Measurements from ENCODE around the gene LRRK1.

LRRK1 gene, protein sequence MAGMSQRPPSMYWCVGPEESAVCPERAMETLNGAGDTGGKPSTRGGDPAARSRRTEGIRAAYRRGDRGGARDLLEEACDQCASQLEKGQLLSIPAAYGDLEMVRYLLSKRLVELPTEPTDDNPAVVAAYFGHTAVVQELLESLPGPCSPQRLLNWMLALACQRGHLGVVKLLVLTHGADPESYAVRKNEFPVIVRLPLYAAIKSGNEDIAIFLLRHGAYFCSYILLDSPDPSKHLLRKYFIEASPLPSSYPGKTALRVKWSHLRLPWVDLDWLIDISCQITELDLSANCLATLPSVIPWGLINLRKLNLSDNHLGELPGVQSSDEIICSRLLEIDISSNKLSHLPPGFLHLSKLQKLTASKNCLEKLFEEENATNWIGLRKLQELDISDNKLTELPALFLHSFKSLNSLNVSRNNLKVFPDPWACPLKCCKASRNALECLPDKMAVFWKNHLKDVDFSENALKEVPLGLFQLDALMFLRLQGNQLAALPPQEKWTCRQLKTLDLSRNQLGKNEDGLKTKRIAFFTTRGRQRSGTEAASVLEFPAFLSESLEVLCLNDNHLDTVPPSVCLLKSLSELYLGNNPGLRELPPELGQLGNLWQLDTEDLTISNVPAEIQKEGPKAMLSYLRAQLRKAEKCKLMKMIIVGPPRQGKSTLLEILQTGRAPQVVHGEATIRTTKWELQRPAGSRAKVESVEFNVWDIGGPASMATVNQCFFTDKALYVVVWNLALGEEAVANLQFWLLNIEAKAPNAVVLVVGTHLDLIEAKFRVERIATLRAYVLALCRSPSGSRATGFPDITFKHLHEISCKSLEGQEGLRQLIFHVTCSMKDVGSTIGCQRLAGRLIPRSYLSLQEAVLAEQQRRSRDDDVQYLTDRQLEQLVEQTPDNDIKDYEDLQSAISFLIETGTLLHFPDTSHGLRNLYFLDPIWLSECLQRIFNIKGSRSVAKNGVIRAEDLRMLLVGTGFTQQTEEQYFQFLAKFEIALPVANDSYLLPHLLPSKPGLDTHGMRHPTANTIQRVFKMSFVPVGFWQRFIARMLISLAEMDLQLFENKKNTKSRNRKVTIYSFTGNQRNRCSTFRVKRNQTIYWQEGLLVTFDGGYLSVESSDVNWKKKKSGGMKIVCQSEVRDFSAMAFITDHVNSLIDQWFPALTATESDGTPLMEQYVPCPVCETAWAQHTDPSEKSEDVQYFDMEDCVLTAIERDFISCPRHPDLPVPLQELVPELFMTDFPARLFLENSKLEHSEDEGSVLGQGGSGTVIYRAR (N-terminal part only)

DNA sequence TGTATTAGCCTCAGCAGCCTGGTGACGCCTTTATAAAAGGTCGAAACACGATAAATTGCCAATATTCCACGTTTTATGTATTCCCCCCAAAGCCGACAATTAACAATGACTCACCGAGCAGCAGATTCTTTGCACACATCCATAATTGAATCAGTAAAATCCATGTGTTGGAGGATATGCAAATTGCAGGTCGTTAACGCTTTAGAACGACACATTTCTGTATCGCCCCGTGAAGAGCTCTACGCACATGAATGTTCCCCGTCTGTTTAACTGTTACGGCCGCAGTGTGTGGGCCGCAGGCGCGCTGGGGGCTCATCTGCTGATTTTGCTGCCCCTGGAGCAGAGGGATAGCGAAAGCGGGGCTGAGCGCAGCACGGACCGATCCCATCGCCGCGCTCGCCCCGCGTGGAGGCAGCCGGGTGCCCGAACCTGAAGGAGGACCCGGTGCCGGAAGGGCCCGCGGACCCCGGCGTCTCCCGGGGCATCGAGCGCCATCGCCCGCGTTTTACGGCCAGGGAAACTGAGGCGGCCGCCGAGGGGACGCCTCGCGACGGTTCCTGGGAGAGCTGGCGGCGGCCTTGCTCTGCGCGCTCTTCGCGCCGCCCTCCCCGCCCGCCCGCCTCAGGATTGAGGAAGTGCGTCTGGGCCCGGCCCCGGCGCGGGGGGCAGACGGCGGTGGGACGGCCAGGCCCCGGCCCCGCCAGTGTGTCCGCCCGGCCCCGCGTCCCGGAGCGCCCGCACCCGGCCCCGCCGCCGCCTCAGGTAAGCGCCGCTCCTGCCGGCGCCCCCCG is at the start of gene LRRK1:
LRRK1 (plus strand) TSS at position 668 of the 791 bp plus-strand sequence. CDS start 5,276 bp downstream, outside the sequence.
- DNase-seq (ENCODE audit: low read depth), result no peak

- DNase-seq (ENCODE audit: low read depth), result no peak
These were observed 46.0 kb upstream of the LRRK1 start for GRCh38 chr15:100873029-100873677.

DNA sequence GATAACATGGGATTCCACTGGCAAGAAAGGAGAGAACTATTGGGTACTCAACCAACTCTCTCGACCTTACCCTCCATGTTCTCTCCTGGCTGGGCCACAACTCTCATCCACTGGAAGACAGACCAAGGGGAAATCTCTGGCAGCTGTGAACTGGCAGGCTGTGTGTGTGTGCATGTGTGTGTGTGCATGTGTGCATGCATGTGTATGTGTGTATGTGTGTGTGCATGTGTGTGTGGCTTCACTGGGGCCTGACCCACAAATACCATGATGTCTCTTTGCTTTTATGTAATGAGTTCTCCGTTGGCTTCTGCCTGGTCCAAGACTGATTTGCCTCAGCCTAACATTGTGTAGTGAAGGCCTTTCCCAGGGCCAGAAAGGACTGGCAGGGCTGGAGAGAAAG is 43.7 kb upstream of the LRRK1 start:
- no peak for DNase-seq (ENCODE audit: low read depth)

- DNase-seq (ENCODE audit: low read depth), result no peak
These were observed 43.2 kb upstream of the LRRK1 start for GRCh38 chr15:100875976-100876375.

- no peak for DNase-seq (ENCODE audit: low read depth)
These were observed 41.6 kb upstream of the LRRK1 start for GRCh38 chr15:100877551-100877950.

- DNase-seq (ENCODE audit: low read depth), result no peak
These were observed 41.0 kb upstream of the LRRK1 start for GRCh38 chr15:100878130-100878529.

DNA sequence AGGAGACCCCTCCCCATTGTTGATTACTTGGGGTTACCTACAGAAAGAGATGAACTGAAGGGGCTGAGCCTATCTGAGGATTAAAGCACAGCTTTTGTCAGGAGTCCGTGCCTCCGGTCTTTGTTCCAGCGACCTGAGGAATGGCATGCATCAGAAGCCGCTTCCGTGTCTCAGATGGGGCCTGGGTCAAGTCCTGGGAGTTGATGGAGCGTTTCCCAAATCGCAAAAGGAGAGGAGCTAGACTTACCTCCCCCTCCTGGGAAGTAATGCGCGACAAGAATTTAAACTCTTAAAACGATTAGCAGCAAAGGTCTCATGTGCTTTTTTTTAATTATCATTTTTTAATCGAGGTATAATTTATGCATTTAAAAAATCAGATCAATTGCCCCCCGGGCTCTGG is 40.5 kb upstream of the LRRK1 start:
- DNase-seq (ENCODE audit: low read depth), result no peak

DNA sequence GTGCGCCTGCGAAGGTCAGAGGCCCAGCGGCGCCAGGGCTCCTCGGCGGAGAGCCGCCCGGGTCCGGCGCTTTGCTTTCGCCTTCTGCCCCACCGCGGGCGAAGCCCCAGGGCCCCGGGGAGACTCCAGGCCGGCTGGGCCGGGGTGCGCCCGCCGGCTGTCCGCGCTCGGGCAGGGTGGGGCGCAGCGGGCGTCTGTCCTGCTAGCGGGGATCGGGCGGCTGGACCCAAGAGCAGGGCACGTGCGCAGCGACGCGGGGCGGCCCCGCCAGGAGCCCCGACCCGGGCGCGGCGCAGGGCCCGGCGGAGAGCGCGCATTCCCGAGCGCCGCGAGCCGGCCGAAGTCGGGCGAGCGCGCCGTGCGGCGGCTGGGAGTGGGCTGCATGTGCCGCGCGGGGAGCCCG is 40.1 kb upstream of the LRRK1 start:
- DNase-seq (ENCODE audit: low read depth), result no peak

- no peak for DNase-seq (ENCODE audit: low read depth)
These were observed 39.6 kb upstream of the LRRK1 start, which contains the start of gene ALDH1A3 for GRCh38 chr15:100879464-100880138. TSS of gene ALDH1A3 (plus strand) at chr15:100879831. CDS start at chr15:100879908, 77 bp downstream.

- no peak for DNase-seq (ENCODE audit: low read depth)
These were observed 38.8 kb upstream of the LRRK1 start for GRCh38 chr15:100880139-100880896.

DNA sequence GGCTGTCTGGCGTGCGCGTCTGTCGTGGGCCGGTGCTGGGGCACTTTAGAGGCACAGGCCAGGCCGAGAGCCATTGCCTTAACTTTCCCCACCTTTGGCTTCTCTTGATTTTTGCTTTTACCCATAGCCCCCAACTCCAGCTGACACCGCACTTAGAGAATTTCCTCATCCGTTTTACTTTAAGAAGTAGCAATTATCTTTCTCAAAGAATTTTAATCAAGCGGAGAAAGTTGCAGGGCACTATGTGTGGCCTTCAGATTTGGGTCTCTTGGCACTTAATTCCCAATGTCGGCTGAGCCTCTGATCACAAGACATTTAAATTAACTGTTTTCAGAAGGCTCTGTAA is 38.3 kb upstream of the LRRK1 start:
- no peak for DNase-seq (ENCODE audit: low read depth)

DNA sequence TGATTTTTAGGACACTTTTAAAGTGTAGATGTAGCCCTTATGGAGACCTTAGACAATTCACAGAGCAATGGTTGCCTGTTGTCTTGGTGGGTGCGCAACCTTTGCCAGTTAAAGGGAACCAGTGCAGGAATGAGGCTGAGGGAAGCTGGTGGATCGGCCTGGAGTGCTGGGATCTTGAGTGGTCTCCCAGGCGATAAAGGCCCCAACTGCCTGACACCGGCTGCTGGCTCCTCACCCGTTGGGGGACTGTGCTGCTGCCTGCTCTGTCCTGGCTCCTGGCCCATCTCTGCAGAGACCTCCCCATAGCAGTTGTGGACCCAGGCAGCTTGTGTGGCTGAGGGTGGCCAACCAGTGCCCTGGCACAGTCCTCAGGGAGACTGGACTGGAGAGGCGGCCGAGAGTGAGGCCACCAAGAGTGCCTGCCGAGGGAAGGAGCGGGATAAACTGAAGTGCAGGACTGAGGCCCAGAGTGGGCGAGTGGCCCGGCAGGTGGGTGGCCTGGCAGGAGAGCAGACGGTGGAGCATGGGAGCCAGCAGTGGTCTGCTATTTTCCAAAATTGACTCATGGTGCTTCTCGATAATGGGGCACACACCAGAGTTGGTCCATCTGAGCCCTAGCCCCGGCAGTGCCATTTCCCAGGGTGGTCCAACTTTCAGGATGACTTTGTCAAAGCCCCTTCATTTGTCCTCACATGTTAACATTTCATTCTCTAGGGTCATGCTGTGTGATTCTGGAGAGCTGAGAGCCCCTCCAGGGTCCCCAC is 37.4 kb upstream of the LRRK1 start:
- no peak for DNase-seq (ENCODE audit: low read depth)

DNA sequence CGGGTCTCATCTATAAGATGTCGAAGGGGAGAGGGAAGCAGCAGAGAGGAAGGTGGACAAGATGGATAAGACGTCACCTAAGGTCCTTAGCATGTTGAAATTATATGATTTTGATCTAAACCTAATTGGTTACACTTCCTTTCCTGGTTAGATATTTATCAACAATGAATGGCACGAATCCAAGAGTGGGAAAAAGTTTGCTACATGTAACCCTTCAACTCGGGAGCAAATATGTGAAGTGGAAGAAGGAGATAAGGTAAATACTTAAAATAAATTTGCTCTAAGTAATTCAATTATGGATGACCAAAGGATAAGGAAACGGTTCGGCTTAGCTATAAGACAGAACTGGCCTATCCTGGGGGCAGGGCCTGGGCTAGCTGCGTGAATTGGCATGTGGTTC is 34.0 kb upstream of the LRRK1 start:
- no peak for DNase-seq (ENCODE audit: low read depth)

DNA sequence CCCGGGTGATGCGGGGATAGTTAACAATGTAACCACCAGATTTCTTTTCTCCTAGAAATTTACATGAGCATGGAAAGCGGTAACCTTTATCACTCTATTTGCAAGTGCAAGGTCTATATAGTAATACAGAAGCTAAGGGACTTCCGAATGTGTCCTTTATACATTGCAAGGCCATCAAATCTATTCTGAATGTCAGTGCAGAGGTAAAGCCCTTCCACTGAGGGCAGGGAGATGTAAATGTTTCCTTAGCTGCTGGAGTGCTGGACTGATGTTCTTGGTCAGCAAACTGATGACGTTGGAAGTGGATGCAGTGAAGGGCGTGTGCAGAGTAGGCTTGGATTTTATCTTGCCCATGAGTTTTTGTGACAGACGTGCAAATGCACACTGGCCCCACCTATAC is 33.3 kb upstream of the LRRK1 start:
- DNase-seq (ENCODE audit: low read depth), result no peak

- no peak for DNase-seq (ENCODE audit: low read depth)
These were observed 31.8 kb upstream of the LRRK1 start for GRCh38 chr15:100887211-100887913.

- DNase-seq (ENCODE audit: low read depth), result no peak
These were observed 29.6 kb upstream of the LRRK1 start for GRCh38 chr15:100889385-100890050.

GRCh38 chr15:100890051-100890720 is 29.0 kb upstream of the LRRK1 start:
- DNase-seq (ENCODE audit: low read depth), result no peak
